Smooth muscle cell (in vitro differentiated cells): Measurements from ENCODE around the gene TRIM32. TPM values are rescaled to one million over a fixed set of nuclear protein-coding genes. Genes with fewer than 3 reads are reported as not detected.

Experiments used
- DNase-seq: peaks from one replicate; lab custom pipeline; 2025; ENCODE audit not compliant: unreplicated experiment; lab: John Stamatoyannopoulos, UW
- H2AFZ ChIP-seq: fragments of 200-600 bp; sonication (generic); 2 replicates; pipeline ENCODE4 v1.6.0; 2016; ENCODE audit warnings: antibody characterized with exemption, low read depth, mild to moderate bottlenecking
- H3F3A ChIP-seq: fragments of 200-600 bp; sonication (generic); 2 replicates; pipeline ENCODE4 v1.6.0; 2017; ENCODE audit warnings: antibody characterized with exemption, low read depth
- H3K27ac ChIP-seq: fragments of 200-600 bp; sonication (generic); 2 replicates; pipeline ENCODE4 v1.5.1; 2016; ENCODE audit warnings: low read depth, mild to moderate bottlenecking
- H3K27me3 ChIP-seq: fragments of 200-600 bp; sonication (generic); 2 replicates; pipeline ENCODE4 v1.6.1; 2016; ENCODE audit warnings: low read depth, mild to moderate bottlenecking
- H3K36me3 ChIP-seq: fragments of 200-600 bp; sonication (generic); 2 replicates; pipeline ENCODE4 v1.5.1; 2016; ENCODE audit warnings: low read depth
- H3K4me1 ChIP-seq: fragments of 200-600 bp; sonication (generic); 2 replicates; pipeline ENCODE4 v1.5.1; 2016; ENCODE audit warnings: low read depth
- H3K4me2 ChIP-seq: fragments of 200-600 bp; sonication (generic); 2 replicates; pipeline ENCODE4 v1.6.0; 2016; ENCODE audit warnings: mild to moderate bottlenecking
- H3K4me3 ChIP-seq: fragments of 200-600 bp; sonication (generic); 2 replicates; pipeline ENCODE4 v1.5.1; 2016; ENCODE audit warnings: mild to moderate bottlenecking
- H3K79me2 ChIP-seq: fragments of 200-600 bp; sonication (generic); 2 replicates; pipeline ENCODE4 v1.6.0; 2016; ENCODE audit warnings: low read depth, mild to moderate bottlenecking
- H3K9ac ChIP-seq: fragments of 200-600 bp; sonication (generic); 2 replicates; pipeline ENCODE4 v1.6.0; 2016; ENCODE audit warnings: low read depth
- H3K9me3 ChIP-seq: fragments of 200-600 bp; sonication (generic); replicated peaks from 2 replicates; pipeline ENCODE4 v1.5.1; 2016; ENCODE audit warnings: low read depth
- H4K20me1 ChIP-seq: fragments of 200-600 bp; sonication (generic); 2 replicates; pipeline ENCODE4 v1.6.0; 2016; ENCODE audit warnings: low read depth
- CTCF ChIP-seq: fragments of 200-600 bp; sonication (generic); IDR thresholded peaks from 2 replicates; pipeline ENCODE4 v1.5.1; 2017; ENCODE audit warnings: borderline replicate concordance, mild to moderate bottlenecking, antibody characterized with exemption; ENCODE audit not compliant: insufficient read depth, poor library complexity, severe bottlenecking
- WGBS: methylation state at CpG from one replicate; pipeline ENCODE4 v1.1.7; 2016; ENCODE audit warnings: low lambda C conversion rate; 5-methylcytosine and 5-hydroxymethylcytosine counted together
- polyA plus RNA-seq: library from polyadenylated mRNA; unstranded; fragments of >200 nt; fragmentation: Nextera tagmentation; extraction: Ambion mirVana; gene quantifications from 2 replicates; pipeline ENCODE4 v1.2.1, GENCODE V29; 2016
- total RNA-seq: library from RNA; depleted of rRNA; stranded (reverse); fragments of >200 nt; gene quantifications from 2 replicates; pipeline ENCODE4 v1.2.3, GENCODE V29; 2014

TRIM32 gene
- total and polyA plus RNA-seq, 2 experiments from 2014 or later = 21.5 to 22.7 TPM

DNA sequence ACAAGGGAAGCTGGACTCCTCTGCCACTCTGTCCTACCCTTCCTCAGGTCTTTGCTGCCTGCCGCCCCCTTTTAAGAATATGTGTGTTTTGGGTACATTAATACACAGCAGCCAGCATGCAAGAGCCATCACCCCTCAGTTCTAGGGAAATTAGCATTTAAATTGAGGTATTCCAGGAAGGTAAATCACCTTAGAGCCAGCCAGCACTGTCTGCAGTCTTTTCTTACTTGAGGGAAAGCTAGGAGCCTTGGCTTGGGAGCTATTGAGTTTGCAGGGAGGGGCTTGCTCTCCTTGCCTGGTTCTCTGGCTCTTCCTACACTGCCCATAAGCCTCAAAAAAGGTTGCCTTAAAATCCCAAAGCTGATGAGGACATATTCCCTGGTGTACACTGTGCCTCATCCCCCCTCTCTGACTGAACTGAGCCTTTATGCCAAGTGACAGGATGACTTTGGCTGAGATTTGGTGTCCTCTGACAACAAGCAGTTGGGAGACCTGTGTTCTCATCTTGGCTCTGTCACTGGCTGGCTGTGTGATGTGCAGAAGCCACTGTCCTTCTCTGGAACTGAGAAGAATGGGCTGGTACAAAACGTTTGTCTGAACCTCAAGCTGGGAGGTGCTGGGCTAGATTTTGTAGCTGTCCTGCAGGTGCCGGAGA, 54.1 kb downstream of the TRIM32 start:
- no peaks in the 10 kb centered on the region for H4K20me1 ChIP-seq
- no peak overlapping the region for H3K4me3 ChIP-seq
- DNase-seq = no peak
- H3K79me2 ChIP-seq = no peaks in the 10 kb centered on the region
- H3K9ac ChIP-seq = no peak overlapping the region
- H3F3A ChIP-seq = no peaks in the 10 kb centered on the region
- H3K27me3 ChIP-seq = peaks cover 7% of the 10 kb centered on the region
- H3K9me3 ChIP-seq = no peaks in the 10 kb centered on the region
- no peaks in the 10 kb centered on the region for H3K4me1 ChIP-seq
- H3K36me3 ChIP-seq = no peaks in the 10 kb centered on the region
- TF ChIP-seq CTCF = no peak
- H2AFZ ChIP-seq = no peak overlapping the region
- H3K4me2 ChIP-seq = no peak overlapping the region
- H3K27ac ChIP-seq = no peak overlapping the region
- 64% methylated on average over 3 of the region's 3 CpGs for WGBS

- Histone ChIP-seq H4K20me1 (no peaks in the 10 kb centered on the region), H2AFZ (no peak overlapping the region), H3K79me2 (no peaks in the 10 kb centered on the region), H3K4me1 (no peaks in the 10 kb centered on the region), H3K4me3 (no peak overlapping the region), H3K36me3 (no peaks in the 10 kb centered on the region), H3K27me3 (peaks cover 1% of the 10 kb centered on the region), H3F3A (no peaks in the 10 kb centered on the region), H3K9me3 (no peaks in the 10 kb centered on the region), H3K4me2 (no peak overlapping the region), H3K27ac (no peak overlapping the region), H3K9ac (no peak overlapping the region)
- no peak for DNase-seq
- no peak for TF ChIP-seq CTCF
- 94% methylated on average over 2 of the region's 2 CpGs for WGBS
Observed at GRCh38 chr9:116741742-116742141, 54.6 kb downstream of the TRIM32 start.

DNA sequence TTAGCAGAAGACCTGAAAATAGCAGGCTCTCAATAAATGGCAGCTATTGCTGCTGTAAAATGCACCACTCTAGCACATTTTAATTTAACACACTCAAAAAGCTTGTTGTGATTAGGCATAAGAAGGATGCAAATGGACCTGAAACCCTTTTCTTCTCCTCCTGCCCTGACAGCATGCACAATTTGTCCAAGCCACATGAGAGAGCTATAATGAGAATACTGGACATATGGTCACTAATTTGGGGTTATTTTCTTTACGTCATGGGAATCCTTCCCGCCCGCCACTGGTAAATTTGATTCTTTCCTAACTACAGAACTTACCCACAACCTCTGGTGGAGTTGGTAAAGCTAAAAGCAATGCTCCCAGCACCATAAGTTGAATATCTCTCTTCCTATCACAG, 62.1 kb downstream of the TRIM32 start:
- Histone ChIP-seq H3K9me3 (no peaks in the 10 kb centered on the region), H3K4me2 (no peak overlapping the region), H3K9ac (no peak overlapping the region), H3K27ac (no peak overlapping the region), H4K20me1 (no peaks in the 10 kb centered on the region), H2AFZ (no peak overlapping the region), H3K4me3 (no peak overlapping the region), H3K79me2 (no peaks in the 10 kb centered on the region), H3F3A (no peaks in the 10 kb centered on the region), H3K4me1 (no peaks in the 10 kb centered on the region), H3K27me3 (no peaks in the 10 kb centered on the region), H3K36me3 (no peaks in the 10 kb centered on the region)
- TF ChIP-seq CTCF = no peak
- 88% methylated on average over 3 of the region's 3 CpGs for WGBS
- DNase-seq = no peak

- H3K4me3 ChIP-seq = no peak overlapping the region
- no peaks in the 10 kb centered on the region for H3K9me3 ChIP-seq
- no peak overlapping the region for H3K27ac ChIP-seq
- H3K36me3 ChIP-seq = no peaks in the 10 kb centered on the region
- no peaks in the 10 kb centered on the region for H3K79me2 ChIP-seq
- H3F3A ChIP-seq = no peaks in the 10 kb centered on the region
- no peak overlapping the region for H3K9ac ChIP-seq
- H2AFZ ChIP-seq = no peak overlapping the region
- 88% methylated on average over 2 of the region's 2 CpGs for WGBS
- no peak for DNase-seq
- no peaks in the 10 kb centered on the region for H3K27me3 ChIP-seq
- no peaks in the 10 kb centered on the region for H4K20me1 ChIP-seq
- TF ChIP-seq CTCF = no peak
- no peaks in the 10 kb centered on the region for H3K4me1 ChIP-seq
- no peak overlapping the region for H3K4me2 ChIP-seq
Observed at GRCh38 chr9:116749772-116750171, 62.7 kb downstream of the TRIM32 start.
